GM12801 (cell line): ENCODE data around the gene PLEKHN1.

Experiments
- CTCF ChIP-seq: IDR thresholded peaks from one replicate; pipeline ENCODE4 v1.5.1; 2011; ENCODE audit warnings: control low read depth; ENCODE audit not compliant: insufficient read length; ENCODE audit errors: extremely low read depth

PLEKHN1 gene

GRCh38 chr1:967466-968343 is 1.4 kb downstream of the PLEKHN1 start:
- no peak for TF ChIP-seq CTCF

- no peak for TF ChIP-seq CTCF
Observed at GRCh38 chr1:969260-969855, 3.1 kb downstream of the PLEKHN1 start.

GRCh38 chr1:970242-970972 is 4.1 kb downstream of the PLEKHN1 start:
- no peak for TF ChIP-seq CTCF

GRCh38 chr1:970973-971730 is 4.9 kb downstream of the PLEKHN1 start:
- no peak for TF ChIP-seq CTCF

GRCh38 chr1:971751-972506 is 5.6 kb downstream of the PLEKHN1 start:
- TF ChIP-seq CTCF = no peak

GRCh38 chr1:972726-973458 is 6.6 kb downstream of the PLEKHN1 start:
- no peak for TF ChIP-seq CTCF
